ENCODE data around the gene HOXD11.

The HOXD11 gene

GRCh38 chr2:176151442-176152287 is 44.6 kb downstream of the HOXD11 start, which contains the start of gene HOXD4:
Gene HOXD4 (plus strand): TSS chr2:176151550. CDS start chr2:176151634, 84 bp downstream.
- no peak for DNase-seq

GRCh38 chr2:176152350-176153181 is 45.5 kb downstream of the HOXD11 start:
- DNase-seq, result no peak

- DNase-seq, result no peak
Observed at GRCh38 chr2:176154576-176155252, 47.6 kb downstream of the HOXD11 start.

- no peak for DNase-seq
Observed at GRCh38 chr2:176155356-176156044, 48.4 kb downstream of the HOXD11 start.

GRCh38 chr2:176156301-176156806 is 49.3 kb downstream of the HOXD11 start:
- DNase-seq, result no peak

GRCh38 chr2:176156807-176157498 is 49.9 kb downstream of the HOXD11 start, which contains the start of gene HOXD3:
Gene HOXD3 (plus strand): TSS chr2:176157307. CDS start chr2:176169115, 11,808 bp downstream.
- no peak for DNase-seq

- DNase-seq, result no peak
Observed at GRCh38 chr2:176157499-176158185, 50.6 kb downstream of the HOXD11 start.

GRCh38 chr2:176158186-176158591 is 51.1 kb downstream of the HOXD11 start:
- DNase-seq, result no peak

- DNase-seq, result no peak
Observed at GRCh38 chr2:176158855-176159662, 52.0 kb downstream of the HOXD11 start.

Data from Kasumi-1 (cell line).